ENCODE results near the gene LIG3.

Gene LIG3

DNA sequence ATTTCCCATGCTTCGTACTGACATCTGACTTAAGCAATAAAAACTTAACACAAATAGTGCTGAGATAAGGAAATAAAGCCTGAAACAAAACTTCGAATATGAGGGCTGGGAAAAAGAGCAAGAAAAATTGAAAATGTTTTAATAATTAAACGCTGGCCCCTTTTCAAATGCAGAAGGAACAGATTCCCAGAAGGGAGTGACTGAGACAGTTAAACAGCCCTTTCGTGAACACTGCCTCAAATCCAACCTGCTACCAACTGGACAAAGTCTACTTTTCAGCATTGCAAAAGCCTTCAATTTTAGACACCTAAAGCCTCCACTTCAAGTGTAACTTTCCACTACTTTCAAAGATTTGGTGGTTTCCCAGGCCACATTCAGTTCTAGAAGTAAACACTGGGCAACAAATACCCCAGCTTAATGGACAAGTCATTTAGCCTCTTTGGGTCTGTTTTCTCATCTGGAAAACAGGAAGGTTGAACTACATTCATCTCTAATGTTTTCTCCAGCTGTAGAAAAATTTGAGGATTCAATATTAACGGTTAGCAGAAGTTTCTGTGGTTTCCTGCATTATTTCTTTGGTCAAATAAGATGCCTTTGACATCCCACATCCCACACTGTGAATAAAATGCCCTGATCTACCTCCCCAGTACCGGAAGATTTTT is 71.4 kb downstream of the LIG3 start:
- peaks cover 69% of the 10 kb centered on the region for H3K4me1 ChIP-seq (ENCODE audit: control insufficient read depth, insufficient read depth, low read length, poor library complexity, severe bottlenecking)
- H3K9me3 ChIP-seq (ENCODE audit: control insufficient read depth, low read length), result no peaks in the 10 kb centered on the region
- H3K27me3 ChIP-seq (replicated peaks; ENCODE audit: control insufficient read depth, insufficient read depth, low read length, poor library complexity, severe bottlenecking), result no peaks in the 10 kb centered on the region
- no peak for DNase-seq
- peak overlapping the region; percentile 14 for H3K4me3 ChIP-seq (ENCODE audit: insufficient read depth, low read depth, low read length, poor library complexity, severe bottlenecking)
- no peaks in the 10 kb centered on the region for H3K36me3 ChIP-seq (ENCODE audit: control insufficient read depth, insufficient read depth, low read length)
- H3K27ac ChIP-seq (ENCODE audit: insufficient read depth, low read length, poor library complexity, severe bottlenecking), result peak overlapping the region; percentile 84

DNA sequence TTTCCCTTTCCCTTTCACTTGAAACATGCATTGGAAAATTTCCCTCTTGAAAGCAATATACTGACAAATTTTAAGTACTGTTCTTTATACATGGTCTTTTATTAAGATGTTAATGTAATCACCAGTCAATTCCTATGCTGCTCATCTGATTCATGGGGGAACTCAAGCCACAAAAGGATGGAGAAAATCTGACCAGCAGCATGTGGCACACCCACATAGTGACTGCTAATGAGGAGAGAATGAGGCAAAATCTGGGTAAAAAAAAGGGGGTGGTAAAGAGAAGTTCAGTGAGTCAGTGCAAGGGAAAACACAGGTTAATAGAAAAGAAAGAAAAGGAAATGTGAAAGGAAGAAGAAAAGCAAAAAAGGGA is 71.9 kb downstream of the LIG3 start:
- Histone ChIP-seq H3K4me1 (ENCODE audit: control insufficient read depth, insufficient read depth, low read length, poor library complexity, severe bottlenecking) (peaks cover 67% of the 10 kb centered on the region), H3K9me3 (ENCODE audit: control insufficient read depth, low read length) (no peaks in the 10 kb centered on the region), H3K4me3 (ENCODE audit: insufficient read depth, low read depth, low read length, poor library complexity, severe bottlenecking) (no peak overlapping the region), H3K36me3 (ENCODE audit: control insufficient read depth, insufficient read depth, low read length) (no peaks in the 10 kb centered on the region), H3K27ac (ENCODE audit: insufficient read depth, low read length, poor library complexity, severe bottlenecking) (peak overlapping the region; percentile 84), H3K27me3 (replicated peaks; ENCODE audit: control insufficient read depth, insufficient read depth, low read length, poor library complexity, severe bottlenecking) (no peaks in the 10 kb centered on the region)
- DNase-seq, result no peak

DNA sequence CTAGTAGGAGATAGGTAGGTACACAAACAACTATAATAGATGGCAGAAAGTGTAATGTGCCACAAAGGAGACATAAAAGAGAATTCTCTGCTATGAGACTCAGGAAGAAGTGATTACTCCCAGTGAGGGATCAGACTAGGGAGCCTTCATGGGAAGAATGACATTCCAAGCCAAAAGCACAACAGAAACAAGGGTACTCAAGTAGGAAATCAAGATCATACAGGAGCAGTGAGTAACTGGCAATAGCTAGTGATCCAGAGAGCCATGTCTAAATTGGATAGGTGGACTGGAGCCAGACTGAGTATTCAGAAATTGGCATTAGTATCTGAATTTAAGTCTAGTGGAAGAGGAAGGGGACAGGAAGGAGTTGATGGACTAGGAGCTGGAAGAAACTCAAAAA is 72.5 kb downstream of the LIG3 start:
- peak overlapping the region; percentile 84 for H3K27ac ChIP-seq (ENCODE audit: insufficient read depth, low read length, poor library complexity, severe bottlenecking)
- no peaks in the 10 kb centered on the region for H3K36me3 ChIP-seq (ENCODE audit: control insufficient read depth, insufficient read depth, low read length)
- no peaks in the 10 kb centered on the region for H3K9me3 ChIP-seq (ENCODE audit: control insufficient read depth, low read length)
- peaks cover 61% of the 10 kb centered on the region for H3K4me1 ChIP-seq (ENCODE audit: control insufficient read depth, insufficient read depth, low read length, poor library complexity, severe bottlenecking)
- no peak for DNase-seq
- no peaks in the 10 kb centered on the region for H3K27me3 ChIP-seq (replicated peaks; ENCODE audit: control insufficient read depth, insufficient read depth, low read length, poor library complexity, severe bottlenecking)
- no peak overlapping the region for H3K4me3 ChIP-seq (ENCODE audit: insufficient read depth, low read depth, low read length, poor library complexity, severe bottlenecking)

DNA sequence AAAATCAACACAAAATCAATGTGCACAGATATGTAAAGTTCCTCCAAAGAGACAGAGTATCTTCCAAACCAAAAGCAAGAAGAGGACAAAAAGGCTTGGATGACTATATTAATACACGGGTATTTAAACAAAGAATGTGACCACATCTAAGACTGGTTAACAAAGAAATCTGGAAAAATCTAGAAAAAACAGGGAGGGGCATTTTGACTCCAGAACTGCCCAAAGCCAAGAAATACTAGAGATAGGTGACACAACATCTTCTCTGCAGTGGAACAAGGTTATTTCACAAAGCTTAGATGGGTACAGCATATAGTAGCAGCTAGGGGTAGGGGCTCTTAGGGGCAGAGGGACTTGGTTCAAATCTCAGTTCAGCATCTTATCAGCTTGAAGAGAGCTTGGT is 72.9 kb downstream of the LIG3 start:
- Histone ChIP-seq H3K36me3 (ENCODE audit: control insufficient read depth, insufficient read depth, low read length) (no peaks in the 10 kb centered on the region), H3K27me3 (replicated peaks; ENCODE audit: control insufficient read depth, insufficient read depth, low read length, poor library complexity, severe bottlenecking) (no peaks in the 10 kb centered on the region), H3K4me1 (ENCODE audit: control insufficient read depth, insufficient read depth, low read length, poor library complexity, severe bottlenecking) (peaks cover 58% of the 10 kb centered on the region), H3K27ac (ENCODE audit: insufficient read depth, low read length, poor library complexity, severe bottlenecking) (peak overlapping the region; percentile 84), H3K9me3 (ENCODE audit: control insufficient read depth, low read length) (no peaks in the 10 kb centered on the region), H3K4me3 (ENCODE audit: insufficient read depth, low read depth, low read length, poor library complexity, severe bottlenecking) (no peak overlapping the region)
- DNase-seq, result no peak

DNA sequence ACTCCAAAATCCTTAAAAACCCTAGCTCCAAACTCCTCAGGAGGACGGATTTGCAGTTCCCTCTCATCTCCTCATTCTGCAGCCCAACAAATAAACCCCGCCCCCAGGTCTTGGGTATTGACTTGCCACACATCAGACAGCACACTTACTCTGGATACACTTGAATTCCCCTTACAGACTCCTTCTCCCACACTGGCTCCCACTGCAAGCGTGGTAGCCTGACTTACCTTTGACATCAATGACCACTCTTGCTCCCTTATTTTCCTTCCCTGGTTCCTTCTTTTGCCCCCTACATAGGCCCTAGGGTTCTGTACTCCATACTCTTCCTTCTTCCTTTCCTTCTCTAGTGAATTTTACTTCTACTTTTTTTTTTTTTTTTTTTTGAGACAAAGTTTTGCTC is 75.7 kb downstream of the LIG3 start:
- no peaks in the 10 kb centered on the region for H3K27me3 ChIP-seq (replicated peaks; ENCODE audit: control insufficient read depth, insufficient read depth, low read length, poor library complexity, severe bottlenecking)
- H3K4me3 ChIP-seq (ENCODE audit: insufficient read depth, low read depth, low read length, poor library complexity, severe bottlenecking), result no peak overlapping the region
- no peak overlapping the region for H3K27ac ChIP-seq (ENCODE audit: insufficient read depth, low read length, poor library complexity, severe bottlenecking)
- no peak for DNase-seq
- no peaks in the 10 kb centered on the region for H3K36me3 ChIP-seq (ENCODE audit: control insufficient read depth, insufficient read depth, low read length)
- no peaks in the 10 kb centered on the region for H3K9me3 ChIP-seq (ENCODE audit: control insufficient read depth, low read length)
- H3K4me1 ChIP-seq (ENCODE audit: control insufficient read depth, insufficient read depth, low read length, poor library complexity, severe bottlenecking), result peaks cover 31% of the 10 kb centered on the region

DNA sequence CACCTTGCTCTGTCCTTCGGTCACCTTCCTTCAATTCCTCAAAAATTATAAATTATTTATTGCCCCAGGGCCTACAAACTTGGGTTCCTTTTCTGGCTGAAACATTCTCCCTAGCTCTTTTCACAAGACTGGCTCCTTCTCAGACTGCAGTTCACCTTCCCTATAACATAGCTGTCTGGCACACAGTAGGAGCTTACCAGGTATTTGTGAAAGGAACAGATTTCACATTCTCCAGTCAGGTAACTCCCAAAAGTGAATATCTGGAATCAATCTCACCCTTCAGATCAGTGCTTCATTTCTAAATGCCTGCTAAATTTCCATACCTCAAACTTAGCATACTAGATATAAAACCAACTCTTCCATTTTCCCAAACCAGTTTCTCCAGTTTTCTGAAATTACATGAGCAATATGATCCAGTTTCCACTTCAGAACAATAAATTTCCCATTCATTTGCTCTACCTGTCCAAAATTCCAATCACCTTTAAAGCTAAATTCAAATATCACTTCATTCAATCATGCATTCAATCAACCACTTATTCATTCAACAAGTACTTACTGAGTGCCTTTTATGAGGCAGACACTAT is 77.1 kb downstream of the LIG3 start:
- Histone ChIP-seq H3K9me3 (ENCODE audit: control insufficient read depth, low read length) (no peaks in the 10 kb centered on the region), H3K27ac (ENCODE audit: insufficient read depth, low read length, poor library complexity, severe bottlenecking) (no peak overlapping the region), H3K27me3 (replicated peaks; ENCODE audit: control insufficient read depth, insufficient read depth, low read length, poor library complexity, severe bottlenecking) (no peaks in the 10 kb centered on the region), H3K4me3 (ENCODE audit: insufficient read depth, low read depth, low read length, poor library complexity, severe bottlenecking) (no peak overlapping the region), H3K36me3 (ENCODE audit: control insufficient read depth, insufficient read depth, low read length) (no peaks in the 10 kb centered on the region), H3K4me1 (ENCODE audit: control insufficient read depth, insufficient read depth, low read length, poor library complexity, severe bottlenecking) (peaks cover 19% of the 10 kb centered on the region)
- DNase-seq, result no peak

All from effector memory CD4-positive, alpha-beta T cell (primary cell).